ENCODE measurements around the gene IL26.
"Not testable (repeated sequence)": the region's sequence is repeated elsewhere in the genome, so short reads cannot be mapped to it uniquely, and the experiment has no call there.

The IL26 gene

GRCh38 chr12:68221497-68221896 lies 4.1 kb downstream of the IL26 start:
- ChIA-PET CTCF (interaction anchor here (1.6 kb wide), 1 partner anchor 96 kb away, joined by 11 read pairs; no protein-coding TSS in a partner anchor), POLR2A (ENCODE audit: low non-redundant PET) (no interaction called here)
- DNase-seq (ENCODE audit: low spot score) = no peak
- TF ChIP-seq CTCF (conservative IDR thresholded peaks at IDR 0.05; ENCODE audit: low read depth) = no peak
- no peak overlapping the region for H3K27ac ChIP-seq

GRCh38 chr12:68210875-68211274 lies 14.7 kb downstream of the IL26 start:
- no peak overlapping the region for H3K27ac ChIP-seq
- CTCF ChIA-PET = interaction anchor here (0.8 kb wide), 1 partner anchor 170 kb away, joined by 3 read pairs; no protein-coding TSS in a partner anchor
- POLR2A ChIA-PET (ENCODE audit: low non-redundant PET) = no interaction called here
- no peak for TF ChIP-seq CTCF (conservative IDR thresholded peaks at IDR 0.05; ENCODE audit: low read depth)
- no peak for DNase-seq (ENCODE audit: low spot score)

GRCh38 chr12:68209048-68209728 lies 16.4 kb downstream of the IL26 start:
- DNase-seq (ENCODE audit: low spot score); H3K27ac ChIP-seq; POLR2A ChIA-PET (ENCODE audit: low non-redundant PET): not testable (repeated sequence)
- CTCF ChIA-PET = interaction anchor here (0.6 kb wide), 1 partner anchor 504 kb away, joined by 3 read pairs; no protein-coding TSS in a partner anchor

GRCh38 chr12:68207276-68207675 lies 18.3 kb downstream of the IL26 start:
- POLR2A ChIA-PET (ENCODE audit: low non-redundant PET) = no interaction called here
- no peak overlapping the region for H3K27ac ChIP-seq
- no peak for DNase-seq (ENCODE audit: low spot score)
- no peak for TF ChIP-seq CTCF (conservative IDR thresholded peaks at IDR 0.05; ENCODE audit: low read depth)
- CTCF ChIA-PET = no interaction called here

GRCh38 chr12:68206446-68206845 lies 19.2 kb downstream of the IL26 start:
- ChIA-PET CTCF (no interaction called here), POLR2A (ENCODE audit: low non-redundant PET) (no interaction called here)
- DNase-seq (ENCODE audit: low spot score) = no peak
- TF ChIP-seq CTCF (conservative IDR thresholded peaks at IDR 0.05; ENCODE audit: low read depth) = no peak
- H3K27ac ChIP-seq = no peak overlapping the region

GRCh38 chr12:68203460-68203875 lies 22.1 kb downstream of the IL26 start:
- POLR2A ChIA-PET (ENCODE audit: low non-redundant PET) = no interaction called here
- no peak for DNase-seq (ENCODE audit: low spot score)

More at GRCh38 chr12:68203460-68203875, 22.1 kb downstream of the IL26 start:
- TF ChIP-seq CTCF (conservative IDR thresholded peaks at IDR 0.05; ENCODE audit: low read depth) = no peak
- H3K27ac ChIP-seq = no peak overlapping the region
- CTCF ChIA-PET = no interaction called here
